HG03521 (cell line): ENCODE measurements around the gene CCL4L2.
"Not testable (repeated sequence)": the region's sequence is repeated elsewhere in the genome, so short reads cannot be mapped to it uniquely, and the experiment has no call there.

ENCODE experiments used
- ATAC-seq: cut with Tn5 transposase; IDR thresholded peaks from one replicate; pipeline ENCODE4 v1.9.1; 2021; ENCODE audit warnings: mild to moderate bottlenecking, moderate library complexity; ENCODE audit not compliant: unreplicated experiment

Gene CCL4L2

GRCh38 chr17:36194832-36195433 is 15.9 kb upstream of the CCL4L2 start:
- not testable (repeated sequence) for ATAC-seq

GRCh38 chr17:36195434-36196130 is 15.3 kb upstream of the CCL4L2 start:
- ATAC-seq: no peak

GRCh38 chr17:36196131-36196486 is 14.8 kb upstream of the CCL4L2 start:
- ATAC-seq: no peak

GRCh38 chr17:36197387-36197703 is 13.5 kb upstream of the CCL4L2 start:
- ATAC-seq: no peak

GRCh38 chr17:36198831-36199465 is 11.9 kb upstream of the CCL4L2 start:
- ATAC-seq: no peak

DNA sequence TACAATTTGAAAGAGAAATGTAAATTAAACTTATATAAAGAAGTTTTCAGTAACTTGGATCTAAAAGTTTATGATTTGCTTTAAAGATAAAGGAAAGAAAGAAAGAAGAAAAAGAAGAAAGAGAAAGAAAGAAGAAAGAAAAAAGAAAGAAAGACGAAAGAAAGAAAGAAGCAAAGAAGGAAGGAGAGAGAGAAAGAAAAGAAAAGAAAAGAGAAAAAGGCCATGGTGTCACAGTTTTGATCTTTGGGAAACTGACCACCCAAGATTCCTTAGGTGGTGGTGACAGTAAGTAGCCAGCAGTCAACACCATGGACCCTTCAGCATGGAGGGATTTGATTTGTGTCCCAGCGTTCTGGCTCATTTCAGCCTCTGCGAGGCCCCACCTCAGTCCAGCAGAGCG is 9.8 kb upstream of the CCL4L2 start:
- ATAC-seq: not testable (repeated sequence)

- not testable (repeated sequence) for ATAC-seq
These were observed 9.4 kb upstream of the CCL4L2 start for GRCh38 chr17:36201506-36201905.

GRCh38 chr17:36203335-36203734 is 7.5 kb upstream of the CCL4L2 start:
- ATAC-seq: no peak

GRCh38 chr17:36204724-36205500 is 6.0 kb upstream of the CCL4L2 start:
- no peak for ATAC-seq

GRCh38 chr17:36205637-36206485 is 5.0 kb upstream of the CCL4L2 start:
- ATAC-seq: no peak

- ATAC-seq: not testable (repeated sequence)
These were observed 4.4 kb upstream of the CCL4L2 start for GRCh38 chr17:36206486-36206821.

- not testable (repeated sequence) for ATAC-seq
These were observed 3.5 kb upstream of the CCL4L2 start for GRCh38 chr17:36207383-36207782.

DNA sequence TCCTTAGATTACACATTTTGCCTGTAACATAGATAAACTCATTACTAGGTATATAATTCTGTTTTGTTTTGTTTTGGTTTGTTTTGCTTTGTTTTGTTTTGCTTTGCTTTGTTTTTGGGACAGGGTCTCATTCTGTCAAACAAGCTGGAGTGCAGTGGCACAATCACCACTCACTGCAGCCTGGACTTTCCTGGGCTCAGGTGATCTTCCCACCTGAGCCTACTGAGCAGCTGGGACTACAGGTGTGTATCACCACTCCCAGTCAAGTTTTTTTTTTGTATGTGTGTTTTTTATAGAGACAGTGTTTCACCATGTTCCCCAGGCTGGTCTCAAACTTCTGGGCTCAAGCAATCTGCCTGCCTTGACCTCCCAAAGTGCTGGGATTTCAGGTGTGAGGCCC is 1.3 kb upstream of the CCL4L2 start:
- ATAC-seq: no peak

- not testable (repeated sequence) for ATAC-seq
These were observed 815 bp downstream of the CCL4L2 start for GRCh38 chr17:36211484-36212271.

DNA sequence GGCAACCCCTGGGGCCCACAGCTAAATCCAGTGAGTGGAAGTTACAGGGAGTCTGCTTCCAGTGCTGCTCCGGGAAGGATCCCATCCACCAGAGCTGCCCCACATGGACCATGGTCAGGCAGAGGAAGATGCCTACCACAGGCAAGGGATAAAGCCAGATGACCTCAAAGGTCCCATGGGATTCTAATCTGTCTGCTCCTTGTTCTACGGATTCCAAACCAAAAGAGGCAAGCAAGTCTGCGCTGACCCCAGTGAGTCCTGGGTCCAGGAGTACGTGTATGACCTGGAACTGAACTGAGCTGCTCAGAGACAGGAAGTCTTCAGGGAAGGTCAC is 1.4 kb downstream of the CCL4L2 start:
- ATAC-seq: no peak

- no peak for ATAC-seq
These were observed 2.1 kb downstream of the CCL4L2 start for GRCh38 chr17:36212966-36213365.

- ATAC-seq: no peak
These were observed 2.8 kb downstream of the CCL4L2 start for GRCh38 chr17:36213695-36214094.

DNA sequence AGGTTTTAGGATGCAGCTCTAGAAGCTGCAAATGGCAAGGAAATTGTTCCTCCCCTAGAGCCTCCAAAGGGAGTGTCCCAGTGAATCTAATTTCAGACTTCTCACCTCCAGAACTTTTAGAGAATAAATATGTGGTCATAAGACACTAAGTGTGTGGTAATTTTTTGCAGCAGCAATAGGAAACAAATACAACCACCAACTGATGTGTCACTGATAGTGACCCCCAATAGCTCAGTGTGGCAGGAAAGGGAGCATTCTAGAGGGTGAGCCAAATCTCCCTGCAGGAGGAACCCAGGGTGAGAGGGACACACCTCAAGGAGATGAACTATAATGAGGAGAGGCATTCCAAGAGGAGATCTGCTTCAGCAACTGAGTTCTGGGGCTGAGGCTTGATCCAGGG is 4.1 kb downstream of the CCL4L2 start:
- no peak for ATAC-seq

DNA sequence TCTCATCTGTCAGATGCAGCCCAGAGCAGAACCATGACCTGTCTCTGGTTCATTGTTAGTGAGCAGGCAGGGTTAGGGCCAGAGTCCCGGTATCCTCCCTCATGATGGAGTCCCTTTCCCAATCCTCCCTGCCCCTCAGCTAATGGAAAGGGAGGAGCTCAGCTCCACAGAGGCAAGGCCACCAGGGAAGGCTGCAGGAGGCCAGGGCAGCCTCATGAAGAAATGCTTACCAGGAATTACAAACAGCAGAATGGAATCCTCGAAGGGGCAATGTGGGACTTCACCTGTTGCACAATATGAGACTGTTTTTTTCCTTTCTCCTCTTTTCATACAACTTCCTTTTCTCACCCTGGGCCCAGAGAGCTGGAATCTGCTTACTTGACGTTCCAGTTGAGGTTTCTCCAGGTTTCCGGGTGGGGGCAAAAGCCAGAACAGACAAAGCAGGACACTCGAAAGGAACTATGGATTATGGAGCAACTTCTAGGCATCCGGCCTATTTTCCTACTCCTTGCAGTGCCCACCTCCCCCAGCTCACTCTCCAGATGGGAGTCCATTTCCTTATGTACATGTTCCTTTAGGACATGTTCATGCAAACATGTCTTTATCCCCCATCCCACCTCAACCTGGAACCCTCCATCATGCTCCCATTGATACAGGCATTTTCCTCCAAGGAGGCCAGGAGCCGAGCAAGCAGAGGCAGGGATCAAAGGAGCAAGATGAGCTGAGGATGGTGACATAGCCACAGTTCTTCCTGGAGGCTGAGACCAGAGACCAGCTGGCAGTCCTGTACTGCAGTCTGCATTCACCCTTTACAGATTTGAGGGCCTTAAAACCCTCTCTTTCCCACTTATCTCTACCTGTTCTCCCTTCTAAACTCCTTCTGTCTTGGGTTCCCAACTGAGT is 4.8 kb downstream of the CCL4L2 start:
- ATAC-seq: not testable (repeated sequence)
